ENCODE data around the gene SNX11. TPM values are rescaled to one million over a fixed set of nuclear protein-coding genes. Genes with fewer than 3 reads are reported as not detected.

SNX11 gene, protein sequence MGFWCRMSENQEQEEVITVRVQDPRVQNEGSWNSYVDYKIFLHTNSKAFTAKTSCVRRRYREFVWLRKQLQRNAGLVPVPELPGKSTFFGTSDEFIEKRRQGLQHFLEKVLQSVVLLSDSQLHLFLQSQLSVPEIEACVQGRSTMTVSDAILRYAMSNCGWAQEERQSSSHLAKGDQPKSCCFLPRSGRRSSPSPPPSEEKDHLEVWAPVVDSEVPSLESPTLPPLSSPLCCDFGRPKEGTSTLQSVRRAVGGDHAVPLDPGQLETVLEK
- total RNA-seq (10 to 100 TPM in 3 of 5 donors, 1 to 10 TPM in 2; 3.5 to 35.7 (median 13.8) TPM), polyA plus RNA-seq (10 to 100 TPM; 13.2 to 16.8 (median 14.4) TPM)
- long read RNA-seq, donor 1, partial matches to known transcripts, result 0 of 1 reads
- long read RNA-seq, donor 1, other reads (novel, unspliced or antisense), result 0 of 1 reads
- long read RNA-seq, donor 2, partial matches to known transcripts, result 0 of 4 reads
- long read RNA-seq, donor 2, other reads (novel, unspliced or antisense), result 0 of 4 reads
- long read RNA-seq, donor 3, partial matches to known transcripts, result 0 of 2 reads
- long read RNA-seq, donor 3, other reads (novel, unspliced or antisense), result 0 of 2 reads
- long read RNA-seq, donor 4, result 0 reads
- long read RNA-seq, donor 5, transcript SNX11-201 (7 exons, 2,315 nt), result major isoform, 6 of 6 reads
- long read RNA-seq, donor 5, partial matches to known transcripts, result 0 of 6 reads
- long read RNA-seq, donor 5, other reads (novel, unspliced or antisense), result 0 of 6 reads
- long read RNA-seq, donor 6, transcript SNX11-201 (7 exons, 2,315 nt), result major isoform, 6 of 8 reads
- long read RNA-seq, donor 6, partial matches to known transcripts, result 0 of 8 reads
- long read RNA-seq, donor 6, other reads (novel, unspliced or antisense), result 0 of 8 reads
- long read RNA-seq, donor 7, result 0 reads
- long read RNA-seq, donor 8, result 0 reads
- long read RNA-seq, donor 9, partial matches to known transcripts, result 0 of 2 reads
- long read RNA-seq, donor 9, other reads (novel, unspliced or antisense), result 0 of 2 reads
- long read RNA-seq, donor 10, result 0 reads

DNA sequence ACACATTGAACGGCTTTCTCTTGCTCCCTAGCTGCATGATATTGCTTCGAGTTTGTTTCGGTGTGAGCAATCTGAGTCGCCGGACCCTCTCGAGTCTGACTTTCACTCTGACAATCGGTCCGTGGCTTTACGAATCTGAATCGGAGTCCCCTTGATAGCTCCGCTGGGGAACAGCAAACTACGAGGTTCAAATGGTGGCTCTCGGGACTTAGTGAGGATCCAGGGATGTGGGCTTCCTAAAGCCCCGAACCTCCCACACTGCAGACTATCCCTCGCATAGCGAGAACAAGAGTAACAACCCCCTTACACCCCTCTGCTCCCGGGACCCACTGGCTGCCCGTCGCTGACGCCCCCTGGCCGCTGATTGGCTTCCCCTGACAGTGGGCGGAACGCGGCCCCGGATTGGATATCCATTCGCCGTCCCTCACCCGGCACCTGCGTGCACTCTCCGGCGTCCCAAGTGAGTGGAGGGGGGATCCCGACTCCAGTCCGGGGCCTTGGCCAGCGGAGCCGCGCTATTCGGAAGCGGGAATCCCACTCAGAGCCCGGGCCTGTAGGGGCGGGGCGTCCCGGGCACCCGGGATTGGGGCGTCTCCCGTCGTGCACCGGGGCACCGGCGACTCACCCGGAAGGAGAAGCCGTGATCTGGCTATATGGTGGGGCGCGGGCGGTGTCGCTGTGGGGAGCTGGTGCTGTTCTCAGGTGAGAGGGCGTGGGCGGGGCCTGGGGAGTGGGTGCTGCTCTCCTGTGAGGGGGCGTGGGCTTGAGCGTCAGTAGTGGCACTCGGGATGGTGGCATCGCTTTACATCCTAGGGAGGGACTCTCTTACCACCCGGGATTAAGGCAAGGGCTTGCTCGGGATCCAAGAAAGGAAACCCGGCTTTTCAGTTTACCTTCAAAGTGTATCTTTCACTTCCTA, at the start of gene SNX11:
SNX11 (plus strand) TSS at position 630 of the 919 bp plus-strand sequence. CDS start 4,278 bp downstream, outside the sequence.
- Histone ChIP-seq H3K27ac (peak within 1 kb of the TSS; percentile 94 to 98 (median 96)), H3K36me3 (peaks cover 0 to 7% (median 3%) of the 10 kb centered on the region in 4 donors), H3K4me1 (peaks cover 11 to 49% (median 35%) of the 10 kb centered on the region in 4 donors), H3K9me3 (no peaks in the 10 kb centered on the region), H3K4me3 (peak within 1 kb of the TSS; percentile 70 to 85 (median 73)), H3K27me3 (no peaks in the 10 kb centered on the region)
- TF ChIP-seq, protein P1, sequence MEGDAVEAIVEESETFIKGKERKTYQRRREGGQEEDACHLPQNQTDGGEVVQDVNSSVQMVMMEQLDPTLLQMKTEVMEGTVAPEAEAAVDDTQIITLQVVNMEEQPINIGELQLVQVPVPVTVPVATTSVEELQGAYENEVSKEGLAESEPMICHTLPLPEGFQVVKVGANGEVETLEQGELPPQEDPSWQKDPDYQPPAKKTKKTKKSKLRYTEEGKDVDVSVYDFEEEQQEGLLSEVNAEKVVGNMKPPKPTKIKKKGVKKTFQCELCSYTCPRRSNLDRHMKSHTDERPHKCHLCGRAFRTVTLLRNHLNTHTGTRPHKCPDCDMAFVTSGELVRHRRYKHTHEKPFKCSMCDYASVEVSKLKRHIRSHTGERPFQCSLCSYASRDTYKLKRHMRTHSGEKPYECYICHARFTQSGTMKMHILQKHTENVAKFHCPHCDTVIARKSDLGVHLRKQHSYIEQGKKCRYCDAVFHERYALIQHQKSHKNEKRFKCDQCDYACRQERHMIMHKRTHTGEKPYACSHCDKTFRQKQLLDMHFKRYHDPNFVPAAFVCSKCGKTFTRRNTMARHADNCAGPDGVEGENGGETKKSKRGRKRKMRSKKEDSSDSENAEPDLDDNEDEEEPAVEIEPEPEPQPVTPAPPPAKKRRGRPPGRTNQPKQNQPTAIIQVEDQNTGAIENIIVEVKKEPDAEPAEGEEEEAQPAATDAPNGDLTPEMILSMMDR (IDR thresholded peaks at IDR 0.05), result no peak
- TF ChIP-seq POLR2A (IDR thresholded peaks at IDR 0.05), result peak in 1 of 4 donors; percentile 50
- peak in 2 of 3 donors; percentile 58 to 79 for TF ChIP-seq POLR2AphosphoS5 (IDR thresholded peaks at IDR 0.05)
- TF ChIP-seq EP300 (IDR thresholded peaks at IDR 0.05), result no peak
- intact Hi-C loops (cut with DNase I; ENCODE audit: low total_unique reads), result no loop called here
- WGBS, 5 donors, result 0 to 1% (median 0%) methylated on average over 33 to 64 of the region's 64 CpGs
- peak; percentile 93 to 96 for DNase-seq

DNA sequence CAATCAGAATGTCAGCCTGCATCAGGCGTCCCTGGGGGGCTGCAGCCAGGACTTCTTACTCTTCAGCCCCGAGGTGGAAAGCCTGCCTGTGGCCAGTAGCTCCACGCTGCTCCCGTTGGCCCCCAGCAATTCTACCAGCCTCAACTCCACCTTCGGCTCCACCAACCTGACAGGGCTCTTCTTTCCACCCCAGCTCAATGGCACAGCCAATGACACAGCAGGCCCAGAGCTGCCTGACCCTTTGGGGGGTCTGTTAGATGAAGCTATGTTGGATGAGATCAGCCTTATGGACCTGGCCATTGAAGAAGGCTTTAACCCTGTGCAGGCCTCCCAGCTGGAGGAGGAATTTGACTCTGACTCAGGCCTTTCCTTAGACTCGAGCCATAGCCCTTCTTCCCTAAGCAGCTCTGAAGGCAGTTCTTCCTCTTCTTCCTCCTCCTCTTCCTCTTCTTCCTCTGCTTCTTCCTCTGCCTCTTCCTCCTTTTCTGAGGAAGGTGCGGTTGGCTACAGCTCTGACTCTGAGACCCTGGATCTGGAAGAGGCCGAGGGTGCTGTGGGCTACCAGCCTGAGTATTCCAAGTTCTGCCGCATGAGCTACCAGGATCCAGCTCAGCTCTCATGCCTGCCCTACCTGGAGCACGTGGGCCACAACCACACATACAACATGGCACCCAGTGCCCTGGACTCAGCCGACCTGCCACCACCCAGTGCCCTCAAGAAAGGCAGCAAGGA, 49.0 kb upstream of the SNX11 start:
- Histone ChIP-seq H3K36me3 (peaks cover 68 to 96% (median 89%) of the 10 kb centered on the region in 4 donors), H3K27ac (no peak overlapping the region), H3K4me3 (no peak overlapping the region), H3K4me1 (peaks cover 24 to 43% (median 33%) of the 10 kb centered on the region in 4 donors), H3K27me3 (no peaks in the 10 kb centered on the region), H3K9me3 (no peaks in the 10 kb centered on the region)
- intact Hi-C loops (cut with DNase I; ENCODE audit: low total_unique reads), result no loop called here
- TF ChIP-seq, protein P1 (IDR thresholded peaks at IDR 0.05), result no peak
- TF ChIP-seq POLR2AphosphoS5 (IDR thresholded peaks at IDR 0.05) (no peak), EP300 (IDR thresholded peaks at IDR 0.05) (no peak), POLR2A (IDR thresholded peaks at IDR 0.05) (no peak)
- WGBS, 5 donors, result 82 to 86% (median 85%) methylated on average over 10 to 11 of the region's 11 CpGs
- DNase-seq, result no peak

DNA sequence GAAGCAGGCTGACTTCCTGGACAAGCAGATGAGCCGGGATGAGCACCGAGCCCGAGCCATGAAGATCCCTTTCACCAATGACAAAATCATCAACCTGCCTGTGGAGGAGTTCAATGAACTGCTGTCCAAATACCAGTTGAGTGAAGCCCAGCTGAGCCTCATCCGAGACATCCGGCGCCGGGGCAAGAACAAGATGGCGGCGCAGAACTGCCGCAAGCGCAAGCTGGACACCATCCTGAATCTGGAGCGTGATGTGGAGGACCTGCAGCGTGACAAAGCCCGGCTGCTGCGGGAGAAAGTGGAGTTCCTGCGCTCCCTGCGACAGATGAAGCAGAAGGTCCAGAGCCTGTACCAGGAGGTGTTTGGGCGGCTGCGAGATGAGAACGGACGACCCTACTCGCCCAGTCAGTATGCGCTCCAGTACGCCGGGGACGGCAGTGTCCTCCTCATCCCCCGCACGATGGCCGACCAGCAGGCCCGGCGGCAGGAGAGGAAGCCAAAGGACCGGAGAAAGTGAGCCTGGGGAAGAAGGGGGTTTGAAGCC, 48.4 kb upstream of the SNX11 start:
- no peak for TF ChIP-seq EP300 (IDR thresholded peaks at IDR 0.05)
- TF ChIP-seq POLR2AphosphoS5 (IDR thresholded peaks at IDR 0.05), result no peak
- Histone ChIP-seq H3K27me3 (no peaks in the 10 kb centered on the region), H3K4me1 (peaks cover 23 to 41% (median 33%) of the 10 kb centered on the region in 4 donors), H3K36me3 (peaks cover 68 to 100% (median 93%) of the 10 kb centered on the region in 4 donors), H3K9me3 (no peaks in the 10 kb centered on the region), H3K27ac (peak overlapping the region in 1 of 5 donors; percentile 5), H3K4me3 (no peak overlapping the region)
- 91 to 96% (median 93%) methylated on average over 31 to 32 of the region's 32 CpGs for WGBS, 5 donors
- intact Hi-C loops (cut with DNase I; ENCODE audit: low total_unique reads), result no loop called here
- no peak for DNase-seq

Data from stomach (tissue), 19 donors.